Measurements from ENCODE around the gene FILIP1L.

The FILIP1L gene

GRCh38 chr3:100009276-100010086 is 104.8 kb downstream of the FILIP1L start:
- DNase-seq (ENCODE audit: low read depth in 3 of 3), result no peak

DNA sequence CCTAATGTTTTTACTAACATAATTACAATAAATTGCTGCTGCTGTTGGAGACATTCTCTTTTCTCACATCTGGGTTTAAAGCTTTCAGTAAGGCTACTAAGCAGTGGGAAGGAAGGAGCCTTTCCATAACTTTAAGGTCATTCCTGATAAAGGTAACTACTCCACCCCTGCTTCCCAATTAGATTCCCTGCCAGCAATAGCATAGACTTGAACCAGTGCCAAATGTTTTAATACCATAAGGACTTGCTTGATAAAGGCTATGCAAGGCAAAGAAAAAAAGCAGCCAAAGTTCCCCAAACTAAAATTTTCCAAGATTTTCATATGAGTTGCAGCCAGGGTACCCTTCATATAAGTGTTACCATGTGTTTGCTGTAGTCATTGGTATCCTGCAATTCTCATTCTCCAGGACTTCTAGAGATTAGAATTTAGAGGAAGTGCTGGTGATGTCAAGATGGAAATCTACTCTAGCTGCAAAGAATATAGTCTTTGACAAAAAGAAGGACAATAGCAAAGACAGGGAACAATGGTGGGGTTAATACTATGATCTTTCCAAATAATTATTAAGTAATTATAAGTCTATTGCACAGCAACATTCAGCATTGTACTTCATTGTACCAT is 106.1 kb downstream of the FILIP1L start:
- DNase-seq (ENCODE audit: low read depth in 3 of 3), result no peak

DNA sequence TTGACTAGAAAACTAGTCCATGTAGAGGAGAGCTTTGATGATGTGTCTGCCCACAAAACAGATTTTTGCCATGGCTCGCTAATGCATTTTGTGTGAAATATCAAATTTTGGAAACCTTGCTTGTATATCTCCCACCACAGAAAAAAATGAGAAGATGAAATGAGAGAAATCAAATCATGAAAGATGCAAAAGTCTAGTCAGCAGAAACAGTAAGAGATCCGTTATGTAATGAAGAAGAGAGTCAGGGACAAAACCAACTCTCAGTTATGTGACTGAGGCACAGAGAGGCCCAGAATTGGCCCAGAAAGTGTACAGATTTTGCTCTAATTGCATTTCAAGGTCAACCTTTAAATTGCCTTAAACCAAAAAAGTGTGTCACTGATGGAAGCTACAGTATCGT is 107.0 kb downstream of the FILIP1L start:
- no peak for DNase-seq (ENCODE audit: low read depth in 3 of 3)

- DNase-seq (ENCODE audit: low read depth in 3 of 3), result no peak
Measured at GRCh38 chr3:100006570-100007271, 107.6 kb downstream of the FILIP1L start.

GRCh38 chr3:100005665-100006393 is 108.5 kb downstream of the FILIP1L start:
- DNase-seq (ENCODE audit: low read depth in 3 of 3), result no peak

DNA sequence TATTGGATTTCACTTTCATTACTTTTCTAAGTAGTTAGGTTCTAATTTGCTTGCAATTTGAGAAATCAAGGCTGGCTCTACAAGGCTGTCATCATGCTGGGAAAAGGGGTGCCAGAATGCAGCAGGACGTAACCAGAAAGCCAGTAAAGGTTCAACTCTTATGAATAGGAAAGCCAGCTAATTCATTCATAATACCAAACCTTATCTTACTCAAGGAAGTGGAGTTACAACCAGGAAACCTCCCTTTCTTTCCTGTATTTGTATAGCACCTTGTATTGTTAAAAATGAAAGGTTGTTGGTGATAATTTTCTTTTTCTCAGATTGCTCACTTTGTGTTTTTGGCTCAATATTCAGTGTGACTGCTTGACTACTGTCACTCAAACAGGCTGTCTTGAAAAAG is 109.4 kb downstream of the FILIP1L start:
- no peak for DNase-seq (ENCODE audit: low read depth in 3 of 3)

DNA sequence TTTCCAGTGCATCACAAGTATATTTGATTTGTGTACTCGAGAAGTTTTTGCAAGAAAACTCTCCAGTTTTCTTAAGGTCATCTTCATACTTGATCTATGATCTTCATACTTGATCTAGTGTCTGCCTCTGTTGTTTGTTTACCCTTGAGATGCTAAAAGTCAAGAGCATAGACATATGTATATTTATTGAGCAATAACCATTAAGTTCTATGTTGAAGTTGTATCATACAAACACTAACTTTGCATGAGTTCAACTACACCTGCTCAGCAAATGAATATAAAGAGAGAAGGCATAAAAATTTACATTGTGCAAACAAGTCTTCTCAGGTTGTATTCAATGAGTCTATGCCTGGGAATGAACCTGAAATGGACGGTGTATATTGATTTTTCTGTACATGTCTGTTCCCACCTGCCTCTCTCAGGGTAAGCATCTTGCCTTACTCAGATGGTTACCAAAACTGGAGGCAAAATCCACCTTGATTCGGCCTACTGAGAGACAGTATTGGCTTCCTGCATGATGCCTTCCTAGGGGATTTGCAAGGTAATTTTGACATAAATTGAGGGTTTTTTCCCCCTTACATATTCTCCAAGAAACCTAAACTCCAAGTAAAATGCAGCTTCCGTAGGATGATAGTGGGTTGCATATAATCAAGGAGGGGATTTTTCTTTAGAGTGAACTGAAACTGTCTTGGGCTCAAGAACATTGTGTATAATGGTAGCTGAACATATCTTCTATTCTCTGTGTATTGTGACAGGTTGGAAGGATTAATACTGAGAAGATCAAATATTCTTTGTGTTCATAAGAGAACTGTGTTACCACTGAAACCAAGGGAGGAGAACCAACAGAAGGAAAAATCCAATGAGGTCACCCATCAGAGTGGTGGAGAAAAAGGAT is 110.4 kb downstream of the FILIP1L start:
- DNase-seq (ENCODE audit: low read depth in 3 of 3), result no peak

DNA sequence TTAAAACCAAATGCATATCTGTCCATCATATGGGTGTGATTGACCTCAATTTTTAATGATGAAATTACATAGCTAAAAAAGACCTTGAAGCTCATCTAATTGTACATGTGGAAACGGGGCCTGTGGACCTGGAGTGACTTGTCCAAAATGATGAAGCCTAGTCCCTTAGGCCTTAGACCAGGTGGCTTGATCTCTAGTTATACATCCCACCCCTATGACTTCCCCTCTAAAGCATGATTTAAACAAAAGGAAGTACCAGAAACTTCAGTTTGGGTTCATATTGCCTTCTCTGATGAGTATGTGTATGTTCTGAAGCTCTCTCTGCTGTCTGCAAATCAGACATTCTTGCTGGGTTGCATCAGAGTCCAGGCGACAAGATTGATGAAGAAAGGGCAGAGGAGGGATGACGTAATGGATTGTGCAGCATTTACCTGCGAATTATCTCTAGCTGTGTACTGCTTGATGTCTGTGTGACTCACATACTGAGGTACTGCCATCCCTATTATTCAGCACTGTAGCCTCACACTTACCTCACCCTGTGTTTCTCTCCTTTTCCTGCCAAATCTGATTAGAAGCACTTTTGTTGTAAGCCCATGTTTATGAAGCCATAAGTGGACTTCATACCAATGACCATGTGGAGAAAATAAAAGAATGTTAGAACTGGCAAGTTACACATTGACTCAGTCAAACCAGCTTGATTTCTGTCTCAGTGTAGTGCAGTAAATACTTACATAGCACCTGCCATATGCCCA is 111.5 kb downstream of the FILIP1L start:
- DNase-seq (ENCODE audit: low read depth in 3 of 3), result no peak

- no peak for DNase-seq (ENCODE audit: low read depth in 3 of 3)
Measured at GRCh38 chr3:100001526-100002270, 112.6 kb downstream of the FILIP1L start.

DNA sequence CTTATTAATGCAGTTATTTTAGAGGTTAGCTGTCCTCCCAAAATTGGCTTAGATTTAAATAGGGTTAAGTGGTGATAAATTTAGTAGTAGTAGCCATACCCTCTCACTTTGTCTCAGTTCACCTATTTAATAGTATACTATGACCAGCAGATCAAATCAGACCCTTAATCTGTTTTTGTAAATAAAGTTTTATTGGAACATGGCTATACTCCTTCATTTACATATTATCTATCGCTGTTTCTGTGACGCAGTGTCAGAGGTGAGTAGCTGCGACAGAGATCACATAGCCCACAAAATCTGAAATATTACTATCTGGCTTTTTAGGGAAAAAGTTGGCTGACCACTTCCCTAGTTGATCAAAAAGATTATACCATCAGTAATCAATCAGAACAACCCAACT is 113.2 kb downstream of the FILIP1L start:
- no peak for DNase-seq (ENCODE audit: low read depth in 3 of 3)

GRCh38 chr3:99999536-99999935 is 114.8 kb downstream of the FILIP1L start:
- no peak for DNase-seq (ENCODE audit: low read depth in 3 of 3)

GRCh38 chr3:99997293-99997692 is 117.0 kb downstream of the FILIP1L start:
- no peak for DNase-seq (ENCODE audit: low read depth in 3 of 3)

GRCh38 chr3:99990179-99990578 is 124.1 kb downstream of the FILIP1L start:
- DNase-seq (ENCODE audit: low read depth in 3 of 3), result no peak

DNA sequence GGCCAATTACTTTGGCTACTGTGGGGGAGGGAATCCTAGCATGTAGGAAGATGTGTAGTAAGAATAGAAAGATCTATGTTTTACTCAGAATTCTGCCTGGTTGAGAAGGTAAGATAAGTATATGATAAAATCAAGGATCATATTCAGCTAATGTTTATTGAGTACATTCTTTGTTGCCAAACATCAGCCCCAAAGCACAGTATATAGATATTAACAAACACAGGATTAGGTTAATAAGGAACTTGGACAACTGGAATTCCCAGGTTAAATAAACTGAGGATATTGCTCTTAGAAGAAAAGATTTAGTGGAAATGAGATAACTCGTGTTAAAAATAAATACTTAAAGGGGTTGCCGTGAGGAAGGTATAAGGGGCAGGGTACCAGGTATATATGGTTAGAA is 129.6 kb downstream of the FILIP1L start:
- no peak for DNase-seq (ENCODE audit: low read depth in 3 of 3)

DNA sequence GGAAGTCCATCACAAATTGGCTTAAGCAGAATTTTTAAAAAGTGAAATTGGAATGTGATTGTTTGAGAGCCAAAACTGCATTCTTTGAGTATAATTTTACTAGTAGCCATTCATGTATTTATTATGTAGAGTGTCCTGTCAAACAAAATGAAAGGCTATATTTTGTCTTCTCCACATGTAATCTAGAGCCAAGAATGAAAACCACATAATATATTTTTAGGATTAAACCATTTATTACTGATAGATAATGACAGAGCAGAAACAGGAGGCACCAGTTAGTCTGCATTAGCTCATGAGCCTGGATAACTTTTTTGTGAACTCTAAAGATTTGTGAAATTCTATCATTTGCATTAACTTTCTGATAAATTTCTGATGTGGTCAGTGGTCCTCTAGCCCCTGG is 130.2 kb downstream of the FILIP1L start:
- no peak for DNase-seq (ENCODE audit: low read depth in 3 of 3)

DNA sequence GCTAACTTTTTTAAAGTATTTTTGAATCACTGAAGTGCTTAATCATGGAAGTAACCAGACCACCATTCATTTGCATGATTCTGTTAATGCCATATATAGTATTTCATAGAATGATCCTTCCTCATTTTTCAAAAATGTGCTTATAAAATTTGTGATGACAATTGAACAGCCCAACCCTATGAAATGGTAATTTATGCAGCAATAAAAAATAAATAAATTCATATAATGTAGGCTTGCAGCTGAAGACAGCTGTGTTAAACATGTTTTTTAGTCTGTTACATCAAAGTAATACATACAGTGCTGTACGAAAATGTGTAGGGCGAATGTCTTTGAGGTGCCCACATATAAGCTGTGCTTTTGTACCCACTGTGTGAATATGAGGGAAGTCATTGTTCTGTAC is 131.7 kb downstream of the FILIP1L start:
- DNase-seq (ENCODE audit: low read depth in 3 of 3), result no peak

- DNase-seq (ENCODE audit: low read depth in 3 of 3), result no peak
Measured at GRCh38 chr3:99981138-99981537, 133.2 kb downstream of the FILIP1L start.

DNA sequence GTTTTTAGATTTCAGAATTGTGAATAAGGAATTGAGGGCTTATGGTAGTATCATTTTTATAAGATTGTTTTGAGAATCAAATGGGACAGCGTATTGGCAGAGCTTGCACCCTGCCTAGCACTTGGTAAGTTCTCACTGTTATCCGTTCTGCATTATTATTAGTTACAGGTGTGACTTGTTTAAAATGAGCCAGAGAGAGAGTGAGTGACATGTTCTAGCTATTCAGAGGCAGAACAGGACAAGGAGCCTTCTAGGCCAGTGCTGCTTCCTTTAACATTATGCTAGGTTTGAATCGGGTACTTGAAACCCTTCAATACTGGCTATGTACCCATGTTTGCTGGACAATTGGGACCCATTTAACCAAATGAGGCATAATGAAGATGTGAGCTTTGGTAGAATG is 133.7 kb downstream of the FILIP1L start:
- DNase-seq (ENCODE audit: low read depth in 3 of 3), result no peak

DNA sequence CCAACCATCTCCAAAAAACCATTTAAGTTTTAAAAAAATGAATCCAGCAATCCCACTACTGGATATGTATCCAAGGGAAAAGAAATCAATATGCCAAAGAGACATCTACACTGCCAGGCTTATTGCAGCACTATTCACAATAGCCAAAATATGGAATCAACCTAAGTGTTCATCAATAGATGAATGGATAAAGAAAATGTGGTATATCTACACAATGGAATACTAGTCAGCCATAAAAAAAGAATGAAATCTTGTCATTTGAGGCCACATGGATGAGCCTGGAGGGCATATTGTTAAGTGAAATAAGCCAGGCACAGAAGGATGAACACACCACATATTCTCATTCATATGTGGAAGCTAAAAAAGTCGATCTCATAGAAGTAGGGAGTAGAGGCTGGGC is 136.1 kb downstream of the FILIP1L start:
- no peak for DNase-seq (ENCODE audit: low read depth in 3 of 3)

GRCh38 chr3:99976584-99976983 is 137.7 kb downstream of the FILIP1L start:
- no peak for DNase-seq (ENCODE audit: low read depth in 3 of 3)
